Muscle of leg (tissue), 11 donors: ENCODE results near the gene MOB1A. TPM values are rescaled to one million over a fixed set of nuclear protein-coding genes. Genes with fewer than 3 reads are reported as not detected.
A peak's percentile ranks its signal among the peaks of the same experiment; 100 is the strongest.

ENCODE experiments used
- DNase-seq: peaks from one replicate; pipeline ENCODE4 v3.0.0; 2013
- H3K27ac ChIP-seq: one replicate; pipeline ENCODE4 v1.5.1; 2013; ENCODE audit warnings: mild to moderate bottlenecking, low read length, control low read depth
- H3K27me3 ChIP-seq: one replicate; pipeline ENCODE4 v1.6.1; 2013; ENCODE audit warnings: low read length; ENCODE audit not compliant: control insufficient read depth, insufficient read depth
- H3K36me3 ChIP-seq: one replicate; pipeline ENCODE4 v1.6.1; 2013; ENCODE audit warnings: low read length; ENCODE audit not compliant: control insufficient read depth, insufficient read depth
- H3K4me1 ChIP-seq: one replicate; pipeline ENCODE4 v1.6.1; 2013; ENCODE audit warnings: low read length; ENCODE audit not compliant: control insufficient read depth, insufficient read depth
- H3K4me3 ChIP-seq: one replicate; pipeline ENCODE4 v1.5.1; 2013; ENCODE audit warnings: low read length, control low read depth
- H3K9me3 ChIP-seq: replicated peaks from 2 replicates; pipeline ENCODE4 v1.6.1; 2013; ENCODE audit warnings: low read depth, low read length; ENCODE audit not compliant: control insufficient read depth
- WGBS: methylation state at CpG from one replicate; pipeline ENCODE4 v1.1.5; 2013; ENCODE audit warnings: missing lambda C conversion rate; ENCODE audit not compliant: insufficient coverage; 5-methylcytosine and 5-hydroxymethylcytosine counted together
- polyA plus RNA-seq, 8 donors: library from polyadenylated mRNA; unstranded; fragments of 120-200 nt; gene quantifications; one replicate each; pipeline versions ENCODE4 v1.2.1 to v1.2.3, GENCODE V29; 2013; ENCODE audit warnings: inconsistent platforms in 1 of 8, low replicate concordance in 1 of 8; ENCODE audit not compliant: insufficient read length in 8 of 8, insufficient read depth in 1 of 8
- total RNA-seq: library from RNA; stranded (reverse); fragments of 120-200 nt; gene quantifications from one replicate; pipeline ENCODE4 v1.2.4, GENCODE V29; 2013

Gene MOB1A
- total and polyA plus RNA-seq, 9 donors, result 40.4 to 59.7 (median 45.6) TPM

GRCh38 chr2:74110537-74110936 is 68.1 kb downstream of the MOB1A start:
- H3K36me3 ChIP-seq, result no peaks in the 10 kb centered on the region
- no peak overlapping the region for H3K4me3 ChIP-seq
- DNase-seq, result no peak
- no peaks in the 10 kb centered on the region for H3K4me1 ChIP-seq
- no peaks in the 10 kb centered on the region for H3K9me3 ChIP-seq
- no peak overlapping the region for H3K27ac ChIP-seq
- 70% methylated on average over 3 of the region's 3 CpGs for WGBS
- no peaks in the 10 kb centered on the region for H3K27me3 ChIP-seq

- Histone ChIP-seq H3K9me3 (no peaks in the 10 kb centered on the region), H3K27me3 (no peaks in the 10 kb centered on the region), H3K4me1 (no peaks in the 10 kb centered on the region), H3K27ac (no peak overlapping the region), H3K36me3 (no peaks in the 10 kb centered on the region), H3K4me3 (no peak overlapping the region)
- WGBS, result 67% methylated on average over 4 of the region's 8 CpGs
- DNase-seq, result no peak
Measured at GRCh38 chr2:74109551-74109950, 69.1 kb downstream of the MOB1A start.

GRCh38 chr2:74107071-74107470 is 71.6 kb downstream of the MOB1A start:
- peaks cover 6% of the 10 kb centered on the region for H3K36me3 ChIP-seq
- no peaks in the 10 kb centered on the region for H3K9me3 ChIP-seq
- H3K27me3 ChIP-seq, result no peaks in the 10 kb centered on the region
- WGBS, result 35% methylated on average over 5 of the region's 12 CpGs
- no peak overlapping the region for H3K4me3 ChIP-seq
- H3K4me1 ChIP-seq, result no peaks in the 10 kb centered on the region
- DNase-seq, result no peak
- no peak overlapping the region for H3K27ac ChIP-seq

- Histone ChIP-seq H3K36me3 (peaks cover 23% of the 10 kb centered on the region), H3K27ac (no peak overlapping the region), H3K27me3 (no peaks in the 10 kb centered on the region), H3K4me1 (no peaks in the 10 kb centered on the region), H3K9me3 (no peaks in the 10 kb centered on the region), H3K4me3 (no peak overlapping the region)
- DNase-seq, result no peak
- 92% methylated on average over 4 of the region's 8 CpGs for WGBS
Measured at GRCh38 chr2:74105413-74105812, 73.3 kb downstream of the MOB1A start.

GRCh38 chr2:74104839-74105238 is 73.8 kb downstream of the MOB1A start:
- 95% methylated on average over 4 of the region's 7 CpGs for WGBS
- H3K9me3 ChIP-seq, result no peaks in the 10 kb centered on the region
- H3K4me1 ChIP-seq, result no peaks in the 10 kb centered on the region
- DNase-seq, result peak; percentile 13
- no peak overlapping the region for H3K27ac ChIP-seq
- H3K4me3 ChIP-seq, result no peak overlapping the region
- H3K27me3 ChIP-seq, result no peaks in the 10 kb centered on the region
- peaks cover 27% of the 10 kb centered on the region for H3K36me3 ChIP-seq

GRCh38 chr2:74103763-74104162 is 74.9 kb downstream of the MOB1A start:
- Histone ChIP-seq H3K4me3 (no peak overlapping the region), H3K27me3 (no peaks in the 10 kb centered on the region), H3K4me1 (no peaks in the 10 kb centered on the region), H3K9me3 (no peaks in the 10 kb centered on the region), H3K36me3 (peaks cover 38% of the 10 kb centered on the region), H3K27ac (no peak overlapping the region)
- DNase-seq, result no peak
- 89% methylated on average over 4 of the region's 6 CpGs for WGBS

Other genes starting within 250 kb of the MOB1A start
- gene TET3, start 194.0 kb downstream of the MOB1A start, total RNA-seq, result 5.5 TPM
- gene TET3, start 194.0 kb downstream of the MOB1A start, polyA plus RNA-seq, result 10 to 100 TPM in 1 of 8 donors, 1 to 10 TPM in 7; 6.5 to 10.9 (median 8.4) TPM
- 31.0 TPM for gene BOLA3, start 31.0 kb downstream of the MOB1A start, total RNA-seq
- gene BOLA3, start 31.0 kb downstream of the MOB1A start, polyA plus RNA-seq, result 10 to 100 TPM; 22.7 to 28.7 (median 25.3) TPM
- 27.3 TPM for gene MTHFD2, start 19.7 kb upstream of the MOB1A start, total RNA-seq
- 10 to 100 TPM; 25.6 to 42.6 (median 31.9) TPM for gene MTHFD2, start 19.7 kb upstream of the MOB1A start, polyA plus RNA-seq
- gene SLC4A5, start 164.5 kb upstream of the MOB1A start, total RNA-seq, result 2.2 TPM
- gene SLC4A5, start 164.5 kb upstream of the MOB1A start, polyA plus RNA-seq, result 1 to 10 TPM; 1.2 to 2.2 (median 1.6) TPM
- 56.6 TPM for gene DCTN1, start 201.4 kb upstream of the MOB1A start, total RNA-seq
- 100 to 1,000 TPM in 7 of 8 donors, 10 to 100 TPM in 1; 96.4 to 129 (median 108) TPM for gene DCTN1, start 201.4 kb upstream of the MOB1A start, polyA plus RNA-seq
- gene C2orf81, start 242.7 kb upstream of the MOB1A start, total RNA-seq, result 1.4 TPM
- 1 to 10 TPM; 2.2 to 3.6 (median 2.7) TPM for gene C2orf81, start 242.7 kb upstream of the MOB1A start, polyA plus RNA-seq
- gene WDR54, start 242.9 kb upstream of the MOB1A start, total RNA-seq, result 7.5 TPM
- 10 to 100 TPM in 7 of 8 donors, 1 to 10 TPM in 1; 8.8 to 15.8 (median 12.0) TPM for gene WDR54, start 242.9 kb upstream of the MOB1A start, polyA plus RNA-seq